Lower leg skin (tissue), 3 donors: Measurements from ENCODE around the gene MEF2C.

Source experiments
- POLR2A ChIP-seq, 2 donors: fragments of 450-650 bp; IDR thresholded peaks; one replicate each; pipeline ENCODE4 v1.6.1; 2016 to 2017; ENCODE audit warnings: antibody characterized with exemption in 2 of 2, mild to moderate bottlenecking in 1 of 2, moderate library complexity in 1 of 2
- TF ChIP-seq, protein P1 (sequence below), 3 donors: fragments of 450-650 bp; IDR thresholded peaks; one replicate each; pipeline ENCODE4 v1.5.1; 2016; ENCODE audit warnings: antibody characterized with exemption in 3 of 3, mild to moderate bottlenecking in 3 of 3, moderate library complexity in 2 of 3

DNA sequence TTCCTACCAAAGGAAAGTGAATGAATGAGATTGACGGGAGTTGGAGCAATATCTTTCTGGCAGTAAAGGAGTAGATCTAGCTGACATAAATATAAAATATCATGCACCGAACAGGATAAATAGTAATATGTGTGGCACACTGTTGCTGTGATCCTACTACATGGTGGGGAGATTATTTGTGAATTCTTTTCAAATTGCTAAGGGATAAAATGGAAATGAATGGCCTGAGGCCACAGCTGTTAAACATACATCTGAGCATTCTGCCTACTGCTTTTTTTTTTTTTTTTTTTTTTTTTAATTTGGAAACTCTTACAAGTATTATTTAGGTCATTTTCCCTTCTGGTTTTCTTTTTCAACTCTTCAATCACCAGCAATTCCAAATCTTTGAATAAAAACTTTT lies 66.8 kb downstream of the MEF2C start:
- TF ChIP-seq, protein P1, sequence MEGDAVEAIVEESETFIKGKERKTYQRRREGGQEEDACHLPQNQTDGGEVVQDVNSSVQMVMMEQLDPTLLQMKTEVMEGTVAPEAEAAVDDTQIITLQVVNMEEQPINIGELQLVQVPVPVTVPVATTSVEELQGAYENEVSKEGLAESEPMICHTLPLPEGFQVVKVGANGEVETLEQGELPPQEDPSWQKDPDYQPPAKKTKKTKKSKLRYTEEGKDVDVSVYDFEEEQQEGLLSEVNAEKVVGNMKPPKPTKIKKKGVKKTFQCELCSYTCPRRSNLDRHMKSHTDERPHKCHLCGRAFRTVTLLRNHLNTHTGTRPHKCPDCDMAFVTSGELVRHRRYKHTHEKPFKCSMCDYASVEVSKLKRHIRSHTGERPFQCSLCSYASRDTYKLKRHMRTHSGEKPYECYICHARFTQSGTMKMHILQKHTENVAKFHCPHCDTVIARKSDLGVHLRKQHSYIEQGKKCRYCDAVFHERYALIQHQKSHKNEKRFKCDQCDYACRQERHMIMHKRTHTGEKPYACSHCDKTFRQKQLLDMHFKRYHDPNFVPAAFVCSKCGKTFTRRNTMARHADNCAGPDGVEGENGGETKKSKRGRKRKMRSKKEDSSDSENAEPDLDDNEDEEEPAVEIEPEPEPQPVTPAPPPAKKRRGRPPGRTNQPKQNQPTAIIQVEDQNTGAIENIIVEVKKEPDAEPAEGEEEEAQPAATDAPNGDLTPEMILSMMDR (IDR thresholded peaks at IDR 0.05) = no peak
- TF ChIP-seq POLR2A (IDR thresholded peaks at IDR 0.05) = no peak
